HG03558 (cell line): ENCODE results near the gene FCN2.

ENCODE experiments used
- ATAC-seq: cut with Tn5 transposase; IDR thresholded peaks from one replicate; pipeline ENCODE4 v1.9.1; 2021; ENCODE audit warnings: moderate number of reproducible peaks; ENCODE audit not compliant: unreplicated experiment; ENCODE audit errors: extremely low read depth

Gene FCN2

DNA sequence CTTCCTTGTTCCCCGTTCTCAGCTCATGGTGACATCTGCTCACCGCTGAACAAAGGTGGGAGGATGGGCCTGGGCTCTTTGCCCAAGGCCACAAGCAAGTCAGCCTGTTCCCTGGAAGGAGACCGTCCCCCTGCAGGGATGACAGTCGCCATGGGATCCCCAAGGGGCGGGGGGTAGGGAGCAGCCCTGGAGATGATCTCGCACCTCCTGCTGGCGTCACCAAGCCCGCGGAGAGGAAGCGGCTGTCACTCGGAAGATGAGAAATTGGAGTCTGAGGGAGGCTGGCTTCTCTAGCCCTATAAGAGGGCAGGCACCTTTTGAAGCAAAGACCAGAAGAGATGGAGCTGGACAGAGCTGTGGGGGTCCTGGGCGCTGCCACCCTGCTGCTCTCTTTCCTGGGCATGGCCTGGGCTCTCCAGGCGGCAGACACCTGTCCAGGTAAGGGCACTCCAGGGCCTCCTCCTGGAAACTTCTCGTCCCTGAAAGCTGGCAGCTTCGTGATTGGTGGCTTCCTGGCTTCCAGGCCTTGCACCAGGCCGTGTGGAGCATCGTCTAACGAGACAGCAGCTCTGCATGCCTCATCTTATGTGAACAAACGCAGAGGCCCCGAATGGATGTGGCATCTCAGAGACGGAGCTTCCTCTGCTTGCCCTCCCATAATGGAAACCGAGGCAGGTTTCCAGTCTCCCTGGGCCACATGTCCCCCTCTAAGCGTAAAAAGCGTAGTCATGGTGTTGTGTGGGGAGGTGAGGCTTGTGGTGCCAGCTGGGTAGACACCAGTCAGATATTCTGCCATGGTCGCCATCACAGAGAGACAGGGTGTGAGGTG lies at the start of gene FCN2:
TSS of gene FCN2 (plus strand) at position 327 of the 829 bp plus-strand sequence. CDS start at position 339, 12 bp downstream.
- no peak for ATAC-seq

- ATAC-seq = no peak
These were observed 49.5 kb upstream of the FCN2 start for GRCh38 chr9:134830926-134831720.

GRCh38 chr9:134832471-134832870 lies 48.1 kb upstream of the FCN2 start:
- no peak for ATAC-seq

DNA sequence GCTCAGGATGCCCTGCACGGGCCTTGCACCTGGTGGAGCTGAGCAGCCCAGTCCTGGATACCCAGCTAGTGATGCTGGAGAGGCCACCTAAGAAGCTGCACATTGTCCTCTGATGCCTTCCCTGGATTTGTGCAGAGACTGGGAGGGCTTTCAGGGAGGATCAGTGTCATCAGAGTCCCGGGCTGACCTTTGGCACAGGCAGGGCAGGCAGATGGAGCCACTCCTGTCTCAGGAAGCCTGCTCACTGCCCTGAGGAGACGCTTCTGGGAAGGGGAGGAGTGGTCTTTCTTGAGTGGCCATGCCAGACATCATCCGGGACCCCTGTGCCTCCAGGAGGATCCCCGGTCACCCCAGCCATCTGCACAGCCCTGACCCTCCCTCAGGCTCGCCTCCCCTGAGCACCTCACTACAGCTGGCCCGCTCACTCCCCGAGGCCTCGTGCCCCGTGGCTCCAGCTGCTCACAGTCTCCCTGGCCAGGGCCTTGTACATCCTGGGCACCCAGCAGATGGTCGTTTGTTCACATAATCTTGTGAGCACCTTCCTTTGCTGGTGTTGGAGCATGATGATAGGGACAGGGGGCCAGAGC lies 47.2 kb upstream of the FCN2 start:
- ATAC-seq = no peak

- no peak for ATAC-seq
These were observed 46.2 kb upstream of the FCN2 start for GRCh38 chr9:134834217-134834956.

GRCh38 chr9:134834957-134835419 lies 45.6 kb upstream of the FCN2 start:
- ATAC-seq = no peak

- no peak for ATAC-seq
These were observed 45.2 kb upstream of the FCN2 start for GRCh38 chr9:134835448-134835847.

GRCh38 chr9:134835987-134836386 lies 44.6 kb upstream of the FCN2 start:
- no peak for ATAC-seq

DNA sequence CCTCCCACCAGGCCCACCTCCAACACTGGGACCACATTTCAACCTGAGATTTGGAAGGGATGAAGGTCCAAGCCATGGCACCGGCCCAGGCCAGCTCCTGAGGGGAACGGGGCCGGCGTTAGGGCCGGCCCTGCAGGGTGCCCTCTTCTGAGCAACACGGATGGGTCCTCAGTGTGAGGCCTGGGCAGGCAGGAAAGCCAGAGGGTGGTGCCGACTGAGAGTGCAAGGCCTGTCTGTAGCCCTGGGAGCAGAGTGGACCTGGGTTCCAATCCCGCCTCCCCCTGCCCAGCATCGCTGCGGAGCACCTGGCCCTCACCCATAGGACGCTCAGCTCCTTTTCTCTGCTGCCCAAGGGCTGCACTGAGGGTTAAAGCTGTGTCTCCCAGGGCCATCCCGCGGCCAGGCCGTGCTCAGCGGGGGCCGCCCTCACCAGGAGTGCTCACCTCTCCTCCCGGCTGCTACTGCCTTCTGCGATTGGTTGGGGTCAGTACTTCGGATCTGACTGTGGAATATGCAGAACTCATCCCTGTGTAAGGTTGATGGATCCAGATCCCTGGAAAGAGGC lies 44.1 kb upstream of the FCN2 start:
- no peak for ATAC-seq

GRCh38 chr9:134837529-134837928 lies 43.1 kb upstream of the FCN2 start:
- no peak for ATAC-seq

DNA sequence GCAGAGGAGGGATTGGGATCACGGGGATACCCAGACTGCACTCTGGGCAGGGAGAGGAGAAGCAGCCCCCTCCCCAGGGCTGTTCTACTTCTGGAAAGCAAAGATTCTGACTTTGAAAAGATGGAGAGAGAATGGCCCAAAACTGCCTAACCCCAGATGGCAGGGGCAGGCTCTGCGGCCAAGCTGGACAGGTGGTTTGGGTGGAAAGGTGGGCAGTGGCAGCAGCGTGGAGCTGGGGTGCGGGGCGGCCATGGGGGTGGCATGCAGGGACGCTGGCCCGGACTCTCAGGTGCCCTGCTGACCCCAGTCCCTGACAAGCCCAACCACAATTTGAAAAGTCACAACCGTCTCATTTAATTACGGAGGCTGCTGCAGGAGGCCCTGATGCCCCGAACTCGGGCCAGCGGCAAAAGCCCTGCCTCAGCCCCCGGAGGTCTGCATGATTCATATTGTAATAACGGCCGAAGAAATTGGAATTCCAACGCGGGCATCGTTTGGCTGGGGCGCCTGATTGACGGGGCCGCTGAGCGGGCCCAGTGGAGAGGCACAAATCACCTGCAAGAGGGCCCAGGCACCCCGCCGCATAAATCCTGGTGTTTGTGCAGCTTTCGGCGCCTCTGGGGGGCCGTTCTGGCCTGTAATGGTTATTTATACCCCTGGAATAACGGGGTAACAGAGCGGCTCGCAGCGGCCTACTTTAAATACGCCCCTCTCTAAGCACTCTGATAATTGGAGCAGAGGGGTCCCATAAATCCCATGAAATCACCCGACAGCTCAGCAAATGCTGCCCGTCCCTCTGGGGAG lies 41.8 kb upstream of the FCN2 start:
- no peak for ATAC-seq

- ATAC-seq = no peak
These were observed 41.0 kb upstream of the FCN2 start for GRCh38 chr9:134839455-134840125.

DNA sequence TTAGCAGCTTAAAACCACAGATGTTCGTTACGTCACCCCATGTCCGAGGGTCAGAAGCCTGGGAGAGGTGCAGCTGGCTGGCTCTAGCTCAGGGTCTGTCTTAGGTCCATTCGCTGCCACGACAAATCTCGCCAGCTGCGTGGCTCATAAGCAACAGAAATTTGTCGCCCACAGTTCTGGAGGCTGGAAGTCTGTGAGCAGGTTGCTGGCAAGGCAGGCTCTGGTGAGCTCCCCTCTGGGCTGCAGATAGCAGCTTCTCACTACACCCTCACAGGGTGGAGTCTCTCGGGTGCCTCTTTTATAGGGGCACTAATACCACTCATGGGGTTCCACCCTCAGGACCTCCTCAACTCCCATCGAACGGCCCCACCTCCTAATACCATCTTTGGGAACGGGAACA lies 40.1 kb upstream of the FCN2 start:
- ATAC-seq = no peak

DNA sequence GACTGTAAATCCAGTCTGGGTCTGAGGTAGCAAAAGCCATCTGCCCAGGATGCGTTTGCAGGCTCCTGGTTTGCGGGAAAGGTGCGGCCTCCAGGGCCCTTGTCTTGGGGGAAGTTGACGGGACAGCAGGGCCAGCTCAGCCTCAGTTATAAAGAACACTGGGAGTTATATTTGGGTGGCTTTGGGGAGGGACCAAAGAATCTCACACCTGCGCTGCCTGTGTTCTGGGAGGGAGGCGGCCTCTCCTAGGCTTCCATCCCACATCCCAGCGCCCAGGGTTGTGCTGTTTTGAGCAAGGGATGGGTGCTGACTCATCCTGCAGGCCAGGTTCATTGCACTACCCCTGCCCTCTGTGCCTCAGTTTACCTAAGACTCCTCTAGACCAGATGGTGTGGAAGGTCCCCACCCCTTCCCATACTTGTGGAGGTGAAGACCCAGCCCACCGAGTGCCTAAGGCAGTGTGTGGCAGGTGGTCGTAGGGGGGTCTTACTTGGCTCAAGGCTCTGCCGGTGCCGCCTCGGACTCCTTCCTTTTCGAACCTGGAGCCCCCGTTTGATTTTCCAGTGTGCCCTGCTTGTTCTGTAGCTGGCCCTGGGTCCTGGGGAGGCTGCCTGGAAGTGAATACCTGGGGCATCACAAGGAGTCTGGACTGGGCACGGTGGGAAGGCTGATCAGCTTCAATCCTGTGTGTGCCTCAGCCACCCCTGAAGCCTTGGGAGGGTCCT lies 39.3 kb upstream of the FCN2 start:
- no peak for ATAC-seq

DNA sequence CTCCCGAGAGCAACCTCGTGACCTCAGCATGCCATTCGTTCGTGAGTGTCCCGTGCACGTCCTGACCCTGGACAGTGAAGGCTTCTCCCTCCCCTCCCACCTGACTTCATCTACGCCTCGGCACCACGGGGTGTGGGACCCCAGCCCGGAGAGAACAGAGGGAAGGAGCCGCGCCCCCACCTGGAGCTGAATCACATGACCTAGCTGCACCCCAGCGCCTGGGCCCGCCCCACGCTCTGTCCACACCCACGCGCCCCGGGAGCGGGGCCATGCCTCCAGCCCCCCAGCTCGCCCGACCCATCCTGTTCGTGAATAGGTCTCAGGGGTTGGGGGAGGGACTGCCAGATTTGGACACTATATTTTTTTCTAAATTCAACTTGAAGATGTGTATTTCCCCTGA lies 38.3 kb upstream of the FCN2 start:
- ATAC-seq = no peak

DNA sequence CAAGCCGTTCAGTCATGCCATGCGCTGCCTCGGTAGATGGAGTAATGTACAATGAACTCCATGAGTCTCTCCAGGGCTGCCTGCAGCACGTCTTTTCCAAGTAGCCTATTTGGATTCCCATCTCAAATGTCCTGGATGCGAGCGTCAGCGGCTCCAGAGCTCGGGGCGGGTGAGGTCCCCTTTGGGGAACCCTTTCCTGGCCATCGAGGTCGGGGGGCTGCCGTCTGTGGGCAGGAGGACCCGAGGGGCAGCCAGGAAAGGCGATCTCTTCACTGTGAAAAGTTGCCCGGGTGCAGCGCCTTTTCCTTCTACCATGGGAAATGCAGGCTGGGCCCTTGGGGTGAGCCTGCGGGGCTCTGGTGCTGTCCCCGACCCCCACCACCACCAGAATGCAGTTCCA lies 36.9 kb upstream of the FCN2 start:
- ATAC-seq = no peak

DNA sequence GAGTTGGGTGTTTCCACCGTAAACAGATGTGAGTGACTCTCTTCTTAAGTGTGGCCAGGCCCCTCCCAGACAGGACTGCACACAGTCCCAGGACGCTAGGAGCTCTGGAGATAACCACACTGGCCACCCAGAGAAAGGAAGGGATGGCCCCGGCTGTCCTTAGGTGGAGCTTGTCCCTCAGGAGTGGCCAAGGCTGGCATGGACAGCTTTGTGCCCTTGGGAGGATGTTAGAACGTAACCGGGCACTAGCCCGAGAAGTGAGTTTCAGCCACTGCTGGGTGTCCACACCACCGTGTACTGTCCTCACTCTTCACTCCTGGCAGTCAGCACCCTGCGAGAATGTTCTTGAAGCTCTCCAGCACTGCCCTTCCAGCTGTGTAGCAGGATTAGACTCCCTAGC lies 35.8 kb upstream of the FCN2 start:
- ATAC-seq = no peak

GRCh38 chr9:134846187-134846586 lies 34.4 kb upstream of the FCN2 start:
- no peak for ATAC-seq
